ENCODE results near the gene YBX1. TPM values are rescaled to one million over a fixed set of nuclear protein-coding genes. Genes with fewer than 3 reads are reported as not detected.
"Not testable (repeated sequence)": the region's sequence is repeated elsewhere in the genome, so short reads cannot be mapped to it uniquely, and the experiment has no call there.

YBX1 gene
- total RNA-seq, 1 experiment from 2014 or later: 1,098 TPM

- no peak for TF ChIP-seq ETV6 (CRISPR knock-in tag; IDR thresholded peaks at IDR 0.05)
Measured at GRCh38 chr1:42680055-42680454, 2.2 kb upstream of the YBX1 start (continued).

DNA sequence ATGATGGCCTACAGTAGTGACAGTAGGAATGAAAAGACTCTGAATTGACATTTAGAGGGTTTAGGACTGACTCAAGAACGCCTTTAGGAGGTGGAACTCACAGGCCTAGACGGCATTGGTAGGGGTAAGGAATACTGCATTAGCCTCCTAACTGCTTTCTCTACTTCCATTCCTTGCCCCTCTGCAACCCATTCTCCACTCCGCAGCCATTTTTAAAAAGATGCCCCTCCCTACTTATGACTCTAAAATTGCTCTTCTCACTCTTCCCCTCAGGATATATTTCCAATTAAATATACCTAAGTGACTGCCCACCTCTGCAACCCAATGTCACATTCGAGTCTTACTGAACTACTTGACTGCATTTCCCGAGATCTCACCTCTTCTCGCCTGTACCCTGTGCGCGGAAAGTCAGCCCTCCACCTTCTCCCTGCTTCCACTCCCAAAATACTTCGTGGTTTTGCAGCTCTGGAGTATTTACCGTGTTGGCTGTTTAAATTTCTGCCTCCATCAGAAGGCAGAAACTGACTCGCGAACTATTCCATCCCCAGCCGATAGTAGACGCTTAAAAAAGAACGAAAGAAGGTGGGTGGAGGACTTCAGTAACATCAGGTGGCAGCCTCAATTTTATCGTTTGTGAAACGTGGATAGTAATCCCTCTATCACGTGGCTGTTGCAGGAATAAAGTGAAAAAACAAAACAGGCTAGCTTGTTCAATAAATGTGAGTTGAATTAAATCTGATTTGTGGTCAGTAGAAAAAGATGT lies 1.1 kb upstream of the YBX1 start:
- no peaks in the 10 kb centered on the region for H3K9me3 Mint-ChIP-seq
- ChIA-PET POLR2A (interaction anchor here (2.1 to 2.6 kb wide), 3 partner anchors 10 to 86 kb away, joined by 6 to 20 read pairs (median 9); partner anchors contain the start of genes C1orf50, CLDN19 and P3H1), CTCF (interaction anchor here (0.9 to 3.1 kb wide), 2 partner anchors 23 to 103 kb away, joined by 4 to 9 read pairs; partner anchors contain the start of gene PPIH)
- DNase-seq (ENCODE audit: low spot score) (no peak), ATAC-seq (no peak)
- peaks cover 27% of the 10 kb centered on the region for H3K36me3 Mint-ChIP-seq
- peak overlapping the region; percentile 96 for H3K4me3 Mint-ChIP-seq
- TF ChIP-seq, protein P1, sequence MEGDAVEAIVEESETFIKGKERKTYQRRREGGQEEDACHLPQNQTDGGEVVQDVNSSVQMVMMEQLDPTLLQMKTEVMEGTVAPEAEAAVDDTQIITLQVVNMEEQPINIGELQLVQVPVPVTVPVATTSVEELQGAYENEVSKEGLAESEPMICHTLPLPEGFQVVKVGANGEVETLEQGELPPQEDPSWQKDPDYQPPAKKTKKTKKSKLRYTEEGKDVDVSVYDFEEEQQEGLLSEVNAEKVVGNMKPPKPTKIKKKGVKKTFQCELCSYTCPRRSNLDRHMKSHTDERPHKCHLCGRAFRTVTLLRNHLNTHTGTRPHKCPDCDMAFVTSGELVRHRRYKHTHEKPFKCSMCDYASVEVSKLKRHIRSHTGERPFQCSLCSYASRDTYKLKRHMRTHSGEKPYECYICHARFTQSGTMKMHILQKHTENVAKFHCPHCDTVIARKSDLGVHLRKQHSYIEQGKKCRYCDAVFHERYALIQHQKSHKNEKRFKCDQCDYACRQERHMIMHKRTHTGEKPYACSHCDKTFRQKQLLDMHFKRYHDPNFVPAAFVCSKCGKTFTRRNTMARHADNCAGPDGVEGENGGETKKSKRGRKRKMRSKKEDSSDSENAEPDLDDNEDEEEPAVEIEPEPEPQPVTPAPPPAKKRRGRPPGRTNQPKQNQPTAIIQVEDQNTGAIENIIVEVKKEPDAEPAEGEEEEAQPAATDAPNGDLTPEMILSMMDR (IDR thresholded peaks at IDR 0.05): no peak
- no peak for TF ChIP-seq USF2 (CRISPR knock-in tag; IDR thresholded peaks at IDR 0.05)
- no peak for TF ChIP-seq ETV6 (CRISPR knock-in tag; IDR thresholded peaks at IDR 0.05)
- no peak for TF ChIP-seq PRDM15 (CRISPR knock-in tag; IDR thresholded peaks at IDR 0.05)
- no peak for TF ChIP-seq ATF1 (CRISPR knock-in tag; IDR thresholded peaks at IDR 0.05)
- no peak for TF ChIP-seq NR1H2 (CRISPR knock-in tag; IDR thresholded peaks at IDR 0.05)
- TF ChIP-seq, protein P2, sequence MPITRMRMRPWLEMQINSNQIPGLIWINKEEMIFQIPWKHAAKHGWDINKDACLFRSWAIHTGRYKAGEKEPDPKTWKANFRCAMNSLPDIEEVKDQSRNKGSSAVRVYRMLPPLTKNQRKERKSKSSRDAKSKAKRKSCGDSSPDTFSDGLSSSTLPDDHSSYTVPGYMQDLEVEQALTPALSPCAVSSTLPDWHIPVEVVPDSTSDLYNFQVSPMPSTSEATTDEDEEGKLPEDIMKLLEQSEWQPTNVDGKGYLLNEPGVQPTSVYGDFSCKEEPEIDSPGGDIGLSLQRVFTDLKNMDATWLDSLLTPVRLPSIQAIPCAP (CRISPR knock-in tag; IDR thresholded peaks at IDR 0.05): no peak
- TF ChIP-seq, protein P3, sequence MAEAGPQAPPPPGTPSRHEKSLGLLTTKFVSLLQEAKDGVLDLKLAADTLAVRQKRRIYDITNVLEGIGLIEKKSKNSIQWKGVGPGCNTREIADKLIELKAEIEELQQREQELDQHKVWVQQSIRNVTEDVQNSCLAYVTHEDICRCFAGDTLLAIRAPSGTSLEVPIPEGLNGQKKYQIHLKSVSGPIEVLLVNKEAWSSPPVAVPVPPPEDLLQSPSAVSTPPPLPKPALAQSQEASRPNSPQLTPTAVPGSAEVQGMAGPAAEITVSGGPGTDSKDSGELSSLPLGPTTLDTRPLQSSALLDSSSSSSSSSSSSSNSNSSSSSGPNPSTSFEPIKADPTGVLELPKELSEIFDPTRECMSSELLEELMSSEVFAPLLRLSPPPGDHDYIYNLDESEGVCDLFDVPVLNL (CRISPR knock-in tag; IDR thresholded peaks at IDR 0.05; ENCODE audit: borderline replicate concordance, low read depth): no peak
- TF ChIP-seq GTF2I (CRISPR knock-in tag; conservative IDR thresholded peaks at IDR 0.05): no peak
- TF ChIP-seq, protein P4, sequence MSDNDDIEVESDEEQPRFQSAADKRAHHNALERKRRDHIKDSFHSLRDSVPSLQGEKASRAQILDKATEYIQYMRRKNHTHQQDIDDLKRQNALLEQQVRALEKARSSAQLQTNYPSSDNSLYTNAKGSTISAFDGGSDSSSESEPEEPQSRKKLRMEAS (CRISPR knock-in tag; IDR thresholded peaks at IDR 0.05): no peak
- TF ChIP-seq AFF4 (CRISPR knock-in tag; IDR thresholded peaks at IDR 0.05; ENCODE audit: borderline replicate concordance): no peak
- no peak for TF ChIP-seq NFATC4 (CRISPR knock-in tag; IDR thresholded peaks at IDR 0.05)
- peak overlapping the region; percentile 93 for H3K27ac Mint-ChIP-seq
- H3K27me3 Mint-ChIP-seq (ENCODE audit: low read depth): no peaks in the 10 kb centered on the region; the same call in 1 of the 2 replicates
- peaks cover 37% of the 10 kb centered on the region for H3K4me1 Mint-ChIP-seq

DNA sequence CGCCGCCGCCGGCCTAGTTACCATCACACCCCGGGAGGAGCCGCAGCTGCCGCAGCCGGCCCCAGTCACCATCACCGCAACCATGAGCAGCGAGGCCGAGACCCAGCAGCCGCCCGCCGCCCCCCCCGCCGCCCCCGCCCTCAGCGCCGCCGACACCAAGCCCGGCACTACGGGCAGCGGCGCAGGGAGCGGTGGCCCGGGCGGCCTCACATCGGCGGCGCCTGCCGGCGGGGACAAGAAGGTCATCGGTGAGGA lies 193 bp downstream of the YBX1 start:
- peaks cover 48% of the 10 kb centered on the region for H3K4me1 Mint-ChIP-seq
- H3K4me3 Mint-ChIP-seq: peak overlapping the region; percentile 96
- not testable (repeated sequence) for H3K27ac Mint-ChIP-seq; DNase-seq (ENCODE audit: low spot score); H3K27me3 Mint-ChIP-seq (ENCODE audit: low read depth); H3K9me3 Mint-ChIP-seq
- ATAC-seq: peak; percentile 3; the same call in 1 of the 2 replicates
- peaks cover 28% of the 10 kb centered on the region for H3K36me3 Mint-ChIP-seq
- POLR2A ChIA-PET: interaction anchor here (0.7 to 2.8 kb wide), 7 partner anchors 9 to 509 kb away, joined by 3 to 20 read pairs (median 6); partner anchors contain the start of genes C1orf50, CLDN19, P3H1 and PPIH
- CTCF ChIA-PET: interaction anchor here (0.6 to 3.1 kb wide), 6 partner anchors 24 to 509 kb away, joined by 3 to 9 read pairs (median 4); partner anchors contain the start of genes CLDN19 and PPIH
